ENCODE measurements around the gene SNW1.

The SNW1 gene

GRCh38 chr14:77682158-77682553, 78.8 kb downstream of the SNW1 start:
- Histone ChIP-seq H3K9ac (ENCODE audit: low read depth, low read length) (no peak overlapping the region), H3K4me2 (ENCODE audit: insufficient read depth, low read length) (no peak overlapping the region)
- no peak for TF ChIP-seq CTCF (IDR thresholded peaks at IDR 0.05; ENCODE audit: borderline replicate concordance, extremely low read depth, low read length, poor library complexity, severe bottlenecking)
- TF ChIP-seq EZH2 (IDR thresholded peaks at IDR 0.05; ENCODE audit: borderline replicate concordance, low read depth, low read length, severe bottlenecking): no peak

GRCh38 chr14:77681196-77682157, 79.5 kb downstream of the SNW1 start:
- no peak for DNase-seq

More at GRCh38 chr14:77682158-77682553, 78.8 kb downstream of the SNW1 start:
- Histone ChIP-seq H3K27ac (ENCODE audit: low read length) (no peak overlapping the region), H4K20me1 (ENCODE audit: insufficient read depth, low read length) (no peaks in the 10 kb centered on the region), H3K36me3 (ENCODE audit: insufficient read depth, low read length) (peaks cover 42% of the 10 kb centered on the region; the same call in 1 of the 2 replicates), H3K79me2 (ENCODE audit: insufficient read depth, low read length) (no peaks in the 10 kb centered on the region), H3K4me3 (ENCODE audit: low read depth in 1 of 2, low read length in 2 of 2) (no peak overlapping the region), H2AFZ (ENCODE audit: low read depth, low read length) (no peak overlapping the region), H3K9me3 (ENCODE audit: insufficient read depth, low read length, severe bottlenecking) (no peaks in the 10 kb centered on the region), H3K27me3 (ENCODE audit: insufficient read depth, low read length, poor library complexity) (no peaks in the 10 kb centered on the region), H3K4me1 (ENCODE audit: insufficient read depth, low read length) (no peaks in the 10 kb centered on the region)
- DNase-seq: no peak
- ATAC-seq (ENCODE audit: insufficient read depth, low read depth): no peak

GRCh38 chr14:77674931-77675330, 86.0 kb downstream of the SNW1 start:
- no peak overlapping the region for H2AFZ ChIP-seq (ENCODE audit: low read depth, low read length)

More at GRCh38 chr14:77681196-77682157, 79.5 kb downstream of the SNW1 start:
- no peaks in the 10 kb centered on the region for H3K4me1 ChIP-seq (ENCODE audit: insufficient read depth, low read length)
- peaks cover 43% of the 10 kb centered on the region; the same call in 1 of the 2 replicates for H3K36me3 ChIP-seq (ENCODE audit: insufficient read depth, low read length)
- ATAC-seq (ENCODE audit: insufficient read depth, low read depth): no peak
- H3K9me3 ChIP-seq (ENCODE audit: insufficient read depth, low read length, severe bottlenecking): no peaks in the 10 kb centered on the region
- TF ChIP-seq EZH2 (IDR thresholded peaks at IDR 0.05; ENCODE audit: borderline replicate concordance, low read depth, low read length, severe bottlenecking): no peak
- no peak for TF ChIP-seq CTCF (IDR thresholded peaks at IDR 0.05; ENCODE audit: borderline replicate concordance, extremely low read depth, low read length, poor library complexity, severe bottlenecking)
- no peak overlapping the region for H3K9ac ChIP-seq (ENCODE audit: low read depth, low read length)
- no peaks in the 10 kb centered on the region for H4K20me1 ChIP-seq (ENCODE audit: insufficient read depth, low read length)
- H3K4me3 ChIP-seq (ENCODE audit: low read depth in 1 of 2, low read length in 2 of 2): no peak overlapping the region
- H3K27me3 ChIP-seq (ENCODE audit: insufficient read depth, low read length, poor library complexity): no peaks in the 10 kb centered on the region
- no peak overlapping the region for H3K27ac ChIP-seq (ENCODE audit: low read length)
- H3K79me2 ChIP-seq (ENCODE audit: insufficient read depth, low read length): no peaks in the 10 kb centered on the region
- H3K4me2 ChIP-seq (ENCODE audit: insufficient read depth, low read length): no peak overlapping the region
- H2AFZ ChIP-seq (ENCODE audit: low read depth, low read length): no peak overlapping the region

More at GRCh38 chr14:77674931-77675330, 86.0 kb downstream of the SNW1 start:
- H3K27ac ChIP-seq (ENCODE audit: low read length): no peak overlapping the region
- H3K27me3 ChIP-seq (ENCODE audit: insufficient read depth, low read length, poor library complexity): no peaks in the 10 kb centered on the region
- no peak for DNase-seq
- no peaks in the 10 kb centered on the region for H3K79me2 ChIP-seq (ENCODE audit: insufficient read depth, low read length)
- H3K9me3 ChIP-seq (ENCODE audit: insufficient read depth, low read length, severe bottlenecking): no peaks in the 10 kb centered on the region
- H3K4me1 ChIP-seq (ENCODE audit: insufficient read depth, low read length): no peaks in the 10 kb centered on the region
- H4K20me1 ChIP-seq (ENCODE audit: insufficient read depth, low read length): no peaks in the 10 kb centered on the region
- no peak overlapping the region for H3K4me3 ChIP-seq (ENCODE audit: low read depth in 1 of 2, low read length in 2 of 2)
- no peak for TF ChIP-seq EZH2 (IDR thresholded peaks at IDR 0.05; ENCODE audit: borderline replicate concordance, low read depth, low read length, severe bottlenecking)
- no peak for TF ChIP-seq CTCF (IDR thresholded peaks at IDR 0.05; ENCODE audit: borderline replicate concordance, extremely low read depth, low read length, poor library complexity, severe bottlenecking)
- H3K9ac ChIP-seq (ENCODE audit: low read depth, low read length): no peak overlapping the region
- H3K36me3 ChIP-seq (ENCODE audit: insufficient read depth, low read length): peaks cover 62% of the 10 kb centered on the region
- H3K4me2 ChIP-seq (ENCODE audit: insufficient read depth, low read length): no peak overlapping the region
- ATAC-seq (ENCODE audit: insufficient read depth, low read depth): no peak

Measured in DND-41 (cell line).